Colonic mucosa (tissue), 4 donors: ENCODE data around the gene FN3KRP. TPM values are rescaled to one million over a fixed set of nuclear protein-coding genes. Genes with fewer than 3 reads are reported as not detected.
A peak's percentile ranks its signal among the peaks of the same experiment; 100 is the strongest.

Experiments
- DNase-seq: peaks from one replicate; pipeline ENCODE4 v3.0.0-alpha.2; 2020
- H3K27ac ChIP-seq: fragments of 200-600 bp; one replicate; pipeline ENCODE4 v1.8.0; 2021
- H3K27me3 ChIP-seq: fragments of 200-600 bp; one replicate; pipeline ENCODE4 v1.8.0; 2021
- H3K36me3 ChIP-seq: fragments of 200-600 bp; one replicate; pipeline ENCODE4 v1.8.0; 2021
- H3K4me1 ChIP-seq: fragments of 200-600 bp; one replicate; pipeline ENCODE4 v1.8.0; 2021; ENCODE audit warnings: mild to moderate bottlenecking
- H3K4me3 ChIP-seq: fragments of 200-600 bp; one replicate; pipeline ENCODE4 v1.8.0; 2021
- H3K9ac ChIP-seq, 2 donors: one replicate each; pipeline ENCODE4 v1.7.0; 2013; ENCODE audit warnings: control low read depth in 2 of 2, low read depth in 2 of 2, low read length in 2 of 2
- H3K9me3 ChIP-seq: fragments of 200-600 bp; one replicate; pipeline ENCODE4 v1.8.0; 2021
- intact Hi-C: fragments of 100-400 bp; cut with DNase I; formaldehyde crosslinking; loops from one replicate; pipeline ENCODE4 v1.14.1; 2022
- total RNA-seq, 2 donors: library from RNA; stranded (reverse); fragmentation: NEBNext Ultra II Directional in 1 of 2; extraction: Animal tissue kit (Norgen Biotek cat#: 25700) in 1 of 2; gene quantifications; one replicate each; pipeline ENCODE4 v1.2.1, GENCODE V29; 2021
- TF ChIP-seq, protein P1 (sequence below): fragments of 200-600 bp; IDR thresholded peaks from one replicate; pipeline ENCODE4 v1.8.0; 2022; ENCODE audit warnings: antibody characterized with exemption, mild to moderate bottlenecking
- donor health status: healthy.
- donor health status: DM: no; HTN: no; CAD: no.
- donor health status: DM: no; HTN: no; CAD: no.

The FN3KRP gene
- total RNA-seq, 2 donors from 2014 or later, result 34.4 to 52.5 TPM

DNA sequence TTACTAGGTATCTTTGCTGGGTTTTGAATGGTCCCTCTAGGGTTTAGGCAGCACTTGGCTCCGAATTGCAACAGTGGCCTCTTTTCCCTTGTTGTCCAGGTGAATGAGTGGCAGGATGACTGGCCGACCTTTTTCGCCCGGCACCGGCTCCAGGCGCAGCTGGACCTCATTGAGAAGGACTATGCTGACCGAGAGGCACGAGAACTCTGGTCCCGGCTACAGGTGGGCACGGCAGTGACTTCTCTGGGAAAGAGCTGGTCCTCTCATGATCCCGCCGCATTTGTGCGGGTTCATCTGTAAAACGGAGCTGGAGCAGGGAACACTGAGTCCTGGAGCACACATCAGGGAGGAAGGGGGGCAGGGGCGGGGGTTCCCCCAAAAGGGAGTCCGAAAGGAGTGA is 32.2 kb downstream of the FN3KRP start:
- intact Hi-C loops, result no loop called here
- Histone ChIP-seq H3K36me3 (no peaks in the 10 kb centered on the region), H3K9ac (no peak overlapping the region), H3K4me3 (no peak overlapping the region), H3K27me3 (no peaks in the 10 kb centered on the region), H3K9me3 (no peaks in the 10 kb centered on the region), H3K27ac (no peak overlapping the region), H3K4me1 (peaks cover 4% of the 10 kb centered on the region)
- no peak for DNase-seq
- TF ChIP-seq, protein P1, sequence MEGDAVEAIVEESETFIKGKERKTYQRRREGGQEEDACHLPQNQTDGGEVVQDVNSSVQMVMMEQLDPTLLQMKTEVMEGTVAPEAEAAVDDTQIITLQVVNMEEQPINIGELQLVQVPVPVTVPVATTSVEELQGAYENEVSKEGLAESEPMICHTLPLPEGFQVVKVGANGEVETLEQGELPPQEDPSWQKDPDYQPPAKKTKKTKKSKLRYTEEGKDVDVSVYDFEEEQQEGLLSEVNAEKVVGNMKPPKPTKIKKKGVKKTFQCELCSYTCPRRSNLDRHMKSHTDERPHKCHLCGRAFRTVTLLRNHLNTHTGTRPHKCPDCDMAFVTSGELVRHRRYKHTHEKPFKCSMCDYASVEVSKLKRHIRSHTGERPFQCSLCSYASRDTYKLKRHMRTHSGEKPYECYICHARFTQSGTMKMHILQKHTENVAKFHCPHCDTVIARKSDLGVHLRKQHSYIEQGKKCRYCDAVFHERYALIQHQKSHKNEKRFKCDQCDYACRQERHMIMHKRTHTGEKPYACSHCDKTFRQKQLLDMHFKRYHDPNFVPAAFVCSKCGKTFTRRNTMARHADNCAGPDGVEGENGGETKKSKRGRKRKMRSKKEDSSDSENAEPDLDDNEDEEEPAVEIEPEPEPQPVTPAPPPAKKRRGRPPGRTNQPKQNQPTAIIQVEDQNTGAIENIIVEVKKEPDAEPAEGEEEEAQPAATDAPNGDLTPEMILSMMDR, result no peak

DNA sequence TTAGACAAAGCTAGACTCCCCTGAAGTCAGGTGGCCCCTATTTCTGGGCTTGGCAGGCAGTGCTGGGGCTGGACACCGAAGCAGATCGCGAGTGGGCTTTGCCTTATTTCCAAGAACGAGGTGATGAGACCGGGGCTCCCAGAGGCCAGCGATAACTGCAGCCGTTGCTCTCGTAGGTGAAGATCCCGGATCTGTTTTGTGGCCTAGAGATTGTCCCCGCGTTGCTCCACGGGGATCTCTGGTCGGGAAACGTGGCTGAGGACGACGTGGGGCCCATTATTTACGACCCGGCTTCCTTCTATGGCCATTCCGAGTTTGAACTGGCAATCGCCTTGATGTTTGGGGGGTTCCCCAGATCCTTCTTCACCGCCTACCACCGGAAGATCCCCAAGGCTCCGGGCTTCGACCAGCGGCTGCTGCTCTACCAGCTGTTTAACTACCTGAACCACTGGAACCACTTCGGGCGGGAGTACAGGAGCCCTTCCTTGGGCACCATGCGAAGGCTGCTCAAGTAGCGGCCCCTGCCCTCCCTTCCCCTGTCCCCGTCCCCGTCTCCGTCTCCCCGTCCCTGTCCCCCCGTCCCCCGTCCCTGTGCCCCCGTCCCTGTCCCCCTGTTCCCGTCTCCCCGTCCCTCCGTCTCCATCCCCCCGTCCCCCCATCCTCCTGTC is 33.9 kb downstream of the FN3KRP start:
- H3K27me3 ChIP-seq, result no peaks in the 10 kb centered on the region
- no peaks in the 10 kb centered on the region for H3K9me3 ChIP-seq
- no peak overlapping the region for H3K27ac ChIP-seq
- intact Hi-C loops, result no loop called here
- no peaks in the 10 kb centered on the region for H3K36me3 ChIP-seq
- H3K4me1 ChIP-seq, result peaks cover 4% of the 10 kb centered on the region
- no peak overlapping the region for H3K4me3 ChIP-seq
- H3K9ac ChIP-seq, result no peak overlapping the region
- DNase-seq, result no peak
- TF ChIP-seq, protein P1, result no peak

DNA sequence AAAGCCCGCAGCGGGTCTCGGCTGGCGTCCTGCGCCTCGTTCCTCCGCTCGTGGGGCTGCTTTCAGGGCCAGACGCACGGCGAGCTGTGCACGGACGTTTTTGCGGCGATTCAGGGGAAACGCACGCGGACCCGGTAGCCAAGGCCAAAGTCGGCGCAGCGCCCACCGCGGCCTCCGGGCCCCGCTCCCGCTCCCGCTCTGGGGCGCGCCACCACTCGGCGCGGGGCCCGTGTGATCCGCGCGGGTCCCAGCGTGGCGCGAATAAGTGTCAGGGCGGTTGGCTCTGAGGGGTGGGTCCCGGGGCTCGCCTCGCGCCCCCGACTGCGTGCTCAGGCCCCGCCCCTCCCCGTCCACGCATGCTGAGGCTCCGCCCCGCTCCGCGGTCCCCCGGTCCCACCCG is 34.7 kb downstream of the FN3KRP start:
- Histone ChIP-seq H3K27me3 (no peaks in the 10 kb centered on the region), H3K9ac (peak overlapping the region in 1 of 2 donors; percentile 69), H3K4me1 (peaks cover 4% of the 10 kb centered on the region), H3K36me3 (no peaks in the 10 kb centered on the region), H3K9me3 (no peaks in the 10 kb centered on the region), H3K4me3 (peak overlapping the region; percentile 91), H3K27ac (no peak overlapping the region)
- TF ChIP-seq, protein P1, result no peak
- DNase-seq, result no peak
- intact Hi-C loops, result no loop called here

DNA sequence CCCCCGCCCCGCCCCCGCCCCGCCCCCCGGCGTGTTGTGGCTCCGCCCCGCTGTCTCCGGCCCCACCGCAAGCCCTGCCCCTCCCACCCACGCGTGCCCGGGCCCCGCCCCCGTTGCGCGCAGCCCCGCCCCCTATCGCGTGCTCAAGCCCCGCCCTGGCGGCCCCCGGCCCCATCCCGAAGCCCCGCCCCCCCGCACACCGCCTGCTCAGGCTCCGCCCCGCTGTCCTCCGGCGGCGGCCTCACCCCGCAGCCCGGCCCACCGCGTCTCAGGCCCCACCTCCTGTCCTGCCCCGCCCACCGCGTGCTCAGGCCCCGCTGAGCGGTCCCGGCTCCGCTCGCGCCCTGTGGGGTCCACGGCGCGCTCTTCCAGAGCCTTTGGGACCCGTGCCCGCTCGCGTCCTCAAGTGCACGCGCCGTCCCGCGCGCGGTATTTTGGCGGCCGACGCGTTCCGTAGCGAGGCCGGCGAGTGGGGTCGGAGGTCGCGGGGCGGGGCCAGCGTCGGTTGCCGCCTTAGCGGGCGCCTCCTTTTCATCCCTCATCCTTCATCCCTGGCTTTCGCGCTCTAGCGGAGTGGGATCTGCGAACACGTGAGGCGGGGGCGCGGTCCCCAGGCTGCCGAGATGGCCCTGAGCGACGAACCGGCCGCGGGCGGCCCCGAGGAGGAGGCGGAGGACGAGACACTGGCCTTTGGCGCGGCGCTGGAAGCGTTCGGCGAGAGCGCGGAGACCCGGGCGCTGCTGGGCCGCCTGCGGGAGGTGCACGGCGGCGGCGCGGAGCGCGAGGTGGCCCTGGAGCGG is 35.3 kb downstream of the FN3KRP start, which contains the start of gene TBCD:
Gene TBCD, plus strand, starts transcription at position 495 of the 800 bp plus-strand sequence. Its CDS starts 129 bp downstream, at position 624.
- TF ChIP-seq, protein P1, result no peak
- DNase-seq, result peak; percentile 90
- Histone ChIP-seq H3K36me3 (no peaks in the 10 kb centered on the region), H3K9me3 (no peaks in the 10 kb centered on the region), H3K9ac (peak within 1 kb of the TSS; percentile 81 to 84), H3K27ac (peak within 1 kb of the TSS; percentile 83), H3K4me1 (peaks cover 4% of the 10 kb centered on the region), H3K27me3 (no peaks in the 10 kb centered on the region), H3K4me3 (peak within 1 kb of the TSS; percentile 91)
- intact Hi-C loops, result no loop called here

DNA sequence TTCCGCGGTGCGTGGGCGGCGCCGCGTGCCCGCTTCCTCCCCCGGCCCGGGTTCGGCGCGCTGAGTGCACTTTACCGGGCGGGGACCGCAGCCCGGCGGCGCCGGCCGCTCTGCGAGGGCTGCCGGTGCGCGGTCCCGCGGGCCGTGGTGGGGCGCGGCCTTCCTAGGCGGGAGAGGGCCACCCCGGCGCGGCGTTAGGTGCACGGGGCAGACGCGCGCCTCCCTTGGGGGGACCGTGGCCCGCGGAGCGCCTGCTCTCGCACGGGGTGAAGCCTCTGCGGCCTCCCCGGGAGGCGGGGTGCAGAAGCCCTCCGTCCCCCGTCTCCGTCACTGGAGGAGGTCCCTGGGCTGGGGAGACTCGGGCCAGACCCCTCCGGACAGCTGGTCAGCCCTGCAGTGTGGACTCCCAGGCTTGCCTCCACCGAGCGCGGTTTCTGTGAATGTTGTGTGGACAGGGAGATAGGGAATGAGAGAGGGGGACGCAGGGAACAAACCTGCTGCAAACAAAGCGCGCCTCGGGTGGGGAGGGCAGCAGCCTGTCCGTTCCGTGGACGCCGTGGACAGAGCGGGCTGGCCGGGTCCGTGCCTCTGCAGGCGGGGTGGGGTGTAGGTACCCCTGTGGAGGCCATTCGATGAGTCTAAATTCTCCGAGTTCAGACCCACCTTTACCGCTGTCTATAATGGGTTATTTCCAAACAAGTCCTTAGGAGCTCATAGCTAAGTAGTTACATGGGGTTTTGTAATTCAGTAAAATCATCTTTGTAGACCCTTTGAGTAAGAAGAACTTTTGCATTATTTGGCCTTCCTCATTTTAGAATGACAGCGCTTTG is 36.1 kb downstream of the FN3KRP start:
- Histone ChIP-seq H3K27ac (peak overlapping the region; percentile 83), H3K27me3 (no peaks in the 10 kb centered on the region), H3K4me3 (peak overlapping the region; percentile 91), H3K9ac (peak overlapping the region; percentile 81 to 84), H3K36me3 (no peaks in the 10 kb centered on the region), H3K9me3 (no peaks in the 10 kb centered on the region), H3K4me1 (peaks cover 4% of the 10 kb centered on the region)
- TF ChIP-seq, protein P1, result no peak
- DNase-seq, result peak; percentile 36
- intact Hi-C loops, result no loop called here
